GM12865 (cell line): ENCODE measurements around the gene FCHSD2.
"Not testable (repeated sequence)": the region's sequence is repeated elsewhere in the genome, so short reads cannot be mapped to it uniquely, and the experiment has no call there.

Experiments
- DNase-seq: peaks from one replicate; pipeline ENCODE4 v3.0.0; 2010; ENCODE audit warnings: low read depth
- H3K4me3 ChIP-seq: 2 replicates; pipeline ENCODE4 v1.5.1; 2011; ENCODE audit warnings: mild to moderate bottlenecking, low read depth, low read length, control low read depth
- TF ChIP-seq, protein P1 (sequence below): IDR thresholded peaks from 2 replicates; pipeline ENCODE4 v1.5.1; 2011; ENCODE audit warnings: low read length, control low read depth, low read depth, inconsistent platforms; ENCODE audit not compliant: insufficient read depth; ENCODE audit errors: missing control alignments

FCHSD2 gene

GRCh38 chr11:72831521-72832300, 310.4 kb downstream of the FCHSD2 start:
- DNase-seq = peak; percentile 59
- TF ChIP-seq, protein P1, sequence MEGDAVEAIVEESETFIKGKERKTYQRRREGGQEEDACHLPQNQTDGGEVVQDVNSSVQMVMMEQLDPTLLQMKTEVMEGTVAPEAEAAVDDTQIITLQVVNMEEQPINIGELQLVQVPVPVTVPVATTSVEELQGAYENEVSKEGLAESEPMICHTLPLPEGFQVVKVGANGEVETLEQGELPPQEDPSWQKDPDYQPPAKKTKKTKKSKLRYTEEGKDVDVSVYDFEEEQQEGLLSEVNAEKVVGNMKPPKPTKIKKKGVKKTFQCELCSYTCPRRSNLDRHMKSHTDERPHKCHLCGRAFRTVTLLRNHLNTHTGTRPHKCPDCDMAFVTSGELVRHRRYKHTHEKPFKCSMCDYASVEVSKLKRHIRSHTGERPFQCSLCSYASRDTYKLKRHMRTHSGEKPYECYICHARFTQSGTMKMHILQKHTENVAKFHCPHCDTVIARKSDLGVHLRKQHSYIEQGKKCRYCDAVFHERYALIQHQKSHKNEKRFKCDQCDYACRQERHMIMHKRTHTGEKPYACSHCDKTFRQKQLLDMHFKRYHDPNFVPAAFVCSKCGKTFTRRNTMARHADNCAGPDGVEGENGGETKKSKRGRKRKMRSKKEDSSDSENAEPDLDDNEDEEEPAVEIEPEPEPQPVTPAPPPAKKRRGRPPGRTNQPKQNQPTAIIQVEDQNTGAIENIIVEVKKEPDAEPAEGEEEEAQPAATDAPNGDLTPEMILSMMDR = peak; percentile 70
- no peak overlapping the region for H3K4me3 ChIP-seq

DNA sequence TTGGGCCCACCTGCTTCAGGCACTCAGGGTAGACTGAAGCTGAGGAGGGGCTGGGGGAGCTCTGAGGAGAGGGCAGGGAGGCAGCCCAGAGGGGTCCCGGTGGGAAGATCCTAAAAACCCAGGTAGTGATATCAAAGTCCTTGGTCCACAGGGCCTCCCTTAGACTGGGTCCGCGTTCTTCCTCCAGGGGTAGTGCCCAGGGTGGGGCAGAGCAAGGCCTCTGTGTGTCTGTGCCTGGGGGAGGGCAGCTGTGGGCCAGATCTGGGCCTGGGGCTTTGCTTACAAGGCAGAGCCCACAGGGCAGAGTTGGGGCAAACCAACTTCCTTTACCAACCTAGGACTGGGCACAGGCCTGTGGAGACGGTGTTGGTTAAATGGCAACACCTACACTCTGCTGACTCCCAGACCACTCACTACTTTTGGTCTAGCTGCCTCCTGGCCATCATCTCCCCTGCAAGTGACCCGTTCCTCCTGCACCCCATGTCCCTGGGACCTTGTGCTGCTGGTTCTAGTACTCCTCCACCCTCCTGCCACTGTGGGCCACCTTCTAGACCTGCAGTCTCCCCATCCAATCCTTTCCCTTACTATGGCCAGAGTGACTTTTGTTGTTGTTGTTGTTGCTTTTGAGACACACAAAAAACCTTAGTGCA, 312.1 kb downstream of the FCHSD2 start:
- TF ChIP-seq, protein P1 = no peak
- no peak for DNase-seq
- H3K4me3 ChIP-seq = no peak overlapping the region

GRCh38 chr11:72829178-72829577, 312.9 kb downstream of the FCHSD2 start:
- DNase-seq = no peak
- no peak overlapping the region for H3K4me3 ChIP-seq
- TF ChIP-seq, protein P1 = no peak

GRCh38 chr11:72828692-72829101, 313.4 kb downstream of the FCHSD2 start:
- TF ChIP-seq, protein P1 = no peak
- H3K4me3 ChIP-seq = no peak overlapping the region
- no peak for DNase-seq

DNA sequence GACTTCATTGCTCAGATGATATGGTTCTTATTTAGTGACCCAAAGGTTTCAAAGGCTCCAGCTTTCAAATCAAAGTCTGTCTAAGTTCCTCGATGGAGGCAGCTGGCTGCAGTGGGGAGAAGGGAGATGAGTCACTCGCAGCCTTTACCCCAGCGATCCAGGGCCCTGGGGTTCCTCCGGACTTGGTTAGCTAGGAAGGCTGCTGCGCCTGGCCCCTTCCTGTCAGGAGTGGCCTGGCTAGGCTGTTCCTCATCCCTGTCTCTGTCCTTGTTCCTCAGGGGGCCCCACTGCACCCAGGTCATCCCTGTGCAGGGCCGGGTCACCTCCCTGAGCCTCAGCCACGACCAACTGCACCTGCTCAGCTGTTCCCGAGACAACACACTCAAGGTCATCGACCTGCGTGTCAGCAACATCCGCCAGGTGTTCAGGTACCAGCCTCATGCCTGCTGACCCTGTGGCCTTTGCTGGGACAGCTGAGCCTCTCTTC, 314.0 kb downstream of the FCHSD2 start:
- no peak overlapping the region for H3K4me3 ChIP-seq
- no peak for DNase-seq
- TF ChIP-seq, protein P1 = no peak

DNA sequence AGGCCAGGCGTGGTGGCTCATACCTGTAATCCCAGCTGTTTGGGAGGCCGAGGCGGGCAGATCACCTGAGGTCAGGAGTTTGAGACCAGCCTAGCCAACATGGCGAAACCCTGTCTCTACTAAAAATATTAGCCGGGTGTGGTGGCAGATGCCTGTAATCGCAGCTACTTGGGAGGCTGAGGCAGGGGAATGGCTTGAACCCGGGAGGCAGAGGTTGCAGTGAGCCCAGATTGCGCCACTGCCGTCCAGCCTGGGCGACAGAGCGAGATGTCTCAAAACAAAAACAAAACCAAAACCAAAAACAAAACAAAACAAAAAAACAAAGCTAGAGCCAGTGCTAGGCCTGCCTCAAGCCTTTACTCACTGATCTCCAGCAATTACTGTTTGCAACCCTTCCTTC, 314.5 kb downstream of the FCHSD2 start:
- peak; percentile 17 for DNase-seq
- H3K4me3 ChIP-seq = not testable (repeated sequence)

GRCh38 chr11:72826942-72827480, 315.1 kb downstream of the FCHSD2 start:
- TF ChIP-seq, protein P1 = no peak
- DNase-seq = no peak
- no peak overlapping the region for H3K4me3 ChIP-seq
